Omental fat pad (tissue), 4 donors: ENCODE measurements around the gene ARHGAP6. TPM values are rescaled to one million over a fixed set of nuclear protein-coding genes. Genes with fewer than 3 reads are reported as not detected.
A peak's percentile ranks its signal among the peaks of the same experiment; 100 is the strongest.
"Not testable (repeated sequence)": the region's sequence is repeated elsewhere in the genome, so short reads cannot be mapped to it uniquely, and the experiment has no call there.

Experiments used
- ATAC-seq: fragments of 150-250 bp; one replicate; pipeline ENCODE4 v1.9.1; 2016; ENCODE audit warnings: mild to moderate bottlenecking, moderate library complexity; ENCODE audit not compliant: low FRiP score
- DNase-seq: peaks from one replicate; pipeline ENCODE4 v3.0.0-alpha.2; 2019; ENCODE audit warnings: low spot score
- CTCF ChIP-seq, 3 donors: fragments of 450-650 bp; IDR thresholded peaks; one replicate each; pipeline ENCODE4 v1.5.1; 2016 to 2017; ENCODE audit warnings: antibody characterized with exemption in 3 of 3, mild to moderate bottlenecking in 3 of 3, moderate library complexity in 2 of 3
- total RNA-seq, 4 donors: library from RNA; depleted of rRNA; stranded (reverse); fragments of >200 nt; gene quantifications; one replicate each; pipeline ENCODE4 v1.1.0, GENCODE V29; 2016

ARHGAP6 gene
- total RNA-seq, 4 donors from 2014 or later: 20.4 to 45.5 (median 25.1) TPM

GRCh38 chrX:11641349-11642065, 24.2 kb downstream of the ARHGAP6 start:
- DNase-seq: no peak
- no peak for ATAC-seq
- TF ChIP-seq CTCF (IDR thresholded peaks at IDR 0.05): no peak

GRCh38 chrX:11640089-11640488, 25.6 kb downstream of the ARHGAP6 start:
- ATAC-seq: no peak
- TF ChIP-seq CTCF (IDR thresholded peaks at IDR 0.05): no peak
- DNase-seq: no peak

GRCh38 chrX:11632732-11633131, 33.0 kb downstream of the ARHGAP6 start:
- ATAC-seq: no peak
- no peak for TF ChIP-seq CTCF (IDR thresholded peaks at IDR 0.05)
- no peak for DNase-seq

GRCh38 chrX:11629593-11630211, 36.0 kb downstream of the ARHGAP6 start:
- no peak for ATAC-seq

GRCh38 chrX:11628399-11628798, 37.3 kb downstream of the ARHGAP6 start:
- DNase-seq (no peak), ATAC-seq (no peak)
- no peak for TF ChIP-seq CTCF (IDR thresholded peaks at IDR 0.05)

More at GRCh38 chrX:11629593-11630211, 36.0 kb downstream of the ARHGAP6 start:
- no peak for TF ChIP-seq CTCF (IDR thresholded peaks at IDR 0.05)
- DNase-seq: no peak

GRCh38 chrX:11626351-11626750, 39.4 kb downstream of the ARHGAP6 start:
- no peak for TF ChIP-seq CTCF (IDR thresholded peaks at IDR 0.05)
- DNase-seq (no peak), ATAC-seq (no peak)

GRCh38 chrX:11619441-11619840, 46.3 kb downstream of the ARHGAP6 start:
- ATAC-seq (peak; percentile 88), DNase-seq (no peak)
- no peak for TF ChIP-seq CTCF (IDR thresholded peaks at IDR 0.05)

- ATAC-seq, DNase-seq: not testable (repeated sequence)
These were observed 51.5 kb downstream of the ARHGAP6 start for GRCh38 chrX:11614253-11614652.
